HFF-Myc (cell line): ENCODE measurements around the gene COA7.

Experiments used
- DNase-seq: peaks from one replicate; pipeline ENCODE4 v3.0.0-alpha.2; 2011; ENCODE audit warnings: low read depth; ENCODE audit errors: extremely low read depth
- H3K4me3 ChIP-seq: replicated peaks from 2 replicates; pipeline ENCODE4 v1.5.1; 2011; ENCODE audit warnings: low read depth, mild to moderate bottlenecking, control low read depth, low read length
- TF ChIP-seq, protein P1 (sequence below): IDR thresholded peaks from 2 replicates; pipeline ENCODE4 v1.5.1; 2012; ENCODE audit warnings: mild to moderate bottlenecking, low read depth, low read length, control low read depth; ENCODE audit errors: missing control alignments

Gene COA7

DNA sequence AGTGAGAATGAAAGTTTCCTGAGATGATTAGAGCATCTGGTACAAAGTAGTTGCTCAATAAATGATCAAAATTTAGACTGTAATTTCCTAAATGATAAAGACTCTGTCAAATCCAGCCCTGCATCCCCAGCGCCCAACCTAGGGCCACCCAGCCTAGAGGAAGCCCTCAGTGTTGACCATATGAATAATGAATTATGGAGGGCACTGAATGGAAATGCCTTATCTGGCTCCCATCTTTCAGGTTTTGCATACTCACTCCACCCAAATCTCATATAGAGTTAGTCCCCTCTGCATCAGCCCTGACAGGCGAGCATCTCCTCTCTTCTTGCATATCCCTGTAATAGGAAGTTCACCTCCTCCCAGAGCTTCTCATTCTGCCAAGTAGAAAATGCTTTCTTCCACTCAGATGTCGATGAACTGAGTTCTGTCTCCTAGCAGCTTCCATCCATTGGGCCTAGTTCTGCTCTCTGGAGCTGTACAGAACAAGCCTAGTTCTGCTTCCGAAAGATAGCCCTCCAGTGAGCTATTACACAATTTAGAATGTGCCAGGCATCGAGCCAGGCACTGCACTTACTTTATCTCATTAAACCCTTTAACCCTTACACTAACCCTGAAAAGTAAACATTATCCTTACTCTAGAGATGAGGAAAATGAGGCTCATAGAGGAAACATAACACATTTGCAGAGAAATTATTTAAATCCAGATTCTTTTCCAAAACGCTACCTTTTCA is 20.9 kb downstream of the COA7 start:
- TF ChIP-seq, protein P1, sequence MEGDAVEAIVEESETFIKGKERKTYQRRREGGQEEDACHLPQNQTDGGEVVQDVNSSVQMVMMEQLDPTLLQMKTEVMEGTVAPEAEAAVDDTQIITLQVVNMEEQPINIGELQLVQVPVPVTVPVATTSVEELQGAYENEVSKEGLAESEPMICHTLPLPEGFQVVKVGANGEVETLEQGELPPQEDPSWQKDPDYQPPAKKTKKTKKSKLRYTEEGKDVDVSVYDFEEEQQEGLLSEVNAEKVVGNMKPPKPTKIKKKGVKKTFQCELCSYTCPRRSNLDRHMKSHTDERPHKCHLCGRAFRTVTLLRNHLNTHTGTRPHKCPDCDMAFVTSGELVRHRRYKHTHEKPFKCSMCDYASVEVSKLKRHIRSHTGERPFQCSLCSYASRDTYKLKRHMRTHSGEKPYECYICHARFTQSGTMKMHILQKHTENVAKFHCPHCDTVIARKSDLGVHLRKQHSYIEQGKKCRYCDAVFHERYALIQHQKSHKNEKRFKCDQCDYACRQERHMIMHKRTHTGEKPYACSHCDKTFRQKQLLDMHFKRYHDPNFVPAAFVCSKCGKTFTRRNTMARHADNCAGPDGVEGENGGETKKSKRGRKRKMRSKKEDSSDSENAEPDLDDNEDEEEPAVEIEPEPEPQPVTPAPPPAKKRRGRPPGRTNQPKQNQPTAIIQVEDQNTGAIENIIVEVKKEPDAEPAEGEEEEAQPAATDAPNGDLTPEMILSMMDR, result no peak
- H3K4me3 ChIP-seq, result no peak overlapping the region
- DNase-seq, result no peak

DNA sequence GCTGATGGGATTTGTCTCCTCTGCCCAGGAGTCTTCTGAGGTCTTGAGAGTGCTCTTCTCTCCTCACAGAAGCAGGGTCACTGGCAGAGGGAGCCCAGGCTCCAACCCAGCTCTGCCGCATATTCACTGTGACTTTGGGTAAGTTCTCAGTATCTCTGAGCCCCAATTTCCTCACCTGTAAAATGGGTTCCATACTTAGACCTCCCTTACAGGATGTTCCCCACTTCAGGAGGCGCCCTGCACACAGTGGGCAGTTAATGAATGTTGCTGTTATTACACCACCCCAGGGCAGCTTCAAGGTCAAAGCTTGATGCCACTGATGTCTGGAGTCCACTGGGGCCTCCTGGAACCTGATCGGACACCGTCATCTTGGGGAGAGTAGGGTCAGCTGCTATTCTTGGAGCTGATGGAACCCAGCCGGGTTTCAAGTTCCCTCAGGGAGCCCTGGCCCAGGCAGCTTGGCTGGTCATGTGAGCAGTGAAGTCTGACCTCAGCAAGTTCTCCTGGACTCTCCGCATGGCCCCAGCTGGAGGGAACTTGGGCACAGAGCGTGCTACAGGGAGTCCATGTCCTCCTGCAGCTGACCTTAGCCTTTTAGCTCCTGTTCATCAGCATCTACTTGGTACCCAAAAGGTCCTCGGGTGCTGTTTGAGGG is 21.8 kb downstream of the COA7 start:
- DNase-seq, result no peak
- H3K4me3 ChIP-seq, result no peak overlapping the region
- TF ChIP-seq, protein P1, result no peak

GRCh38 chr1:52674497-52675384 is 23.4 kb downstream of the COA7 start:
- H3K4me3 ChIP-seq, result no peak overlapping the region
- DNase-seq, result no peak
- TF ChIP-seq, protein P1, result no peak

- DNase-seq, result no peak
- no peak overlapping the region for H3K4me3 ChIP-seq
- TF ChIP-seq, protein P1, result no peak
Measured at GRCh38 chr1:52673513-52673912, 24.6 kb downstream of the COA7 start.

DNA sequence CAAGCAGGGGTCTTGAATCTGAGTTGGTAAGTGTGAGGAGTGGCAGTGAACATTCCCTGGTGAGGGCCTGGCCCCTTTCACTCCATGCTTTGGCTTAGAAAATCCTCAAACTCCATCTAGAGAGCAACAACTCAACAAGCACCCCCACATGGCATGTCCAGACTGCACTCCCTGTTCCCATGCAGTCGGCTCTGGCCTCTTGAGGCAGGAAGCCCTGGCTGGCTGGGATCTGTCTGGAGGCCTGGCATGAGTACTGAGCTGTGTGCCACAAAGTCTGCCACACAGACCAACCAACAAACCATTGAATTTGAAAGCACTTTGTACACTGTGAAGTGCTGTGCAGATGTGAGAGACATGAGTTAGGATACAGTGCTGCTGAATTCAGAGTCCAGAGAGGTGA is 25.2 kb downstream of the COA7 start:
- H3K4me3 ChIP-seq, result no peak overlapping the region
- DNase-seq, result no peak
- TF ChIP-seq, protein P1, result no peak

DNA sequence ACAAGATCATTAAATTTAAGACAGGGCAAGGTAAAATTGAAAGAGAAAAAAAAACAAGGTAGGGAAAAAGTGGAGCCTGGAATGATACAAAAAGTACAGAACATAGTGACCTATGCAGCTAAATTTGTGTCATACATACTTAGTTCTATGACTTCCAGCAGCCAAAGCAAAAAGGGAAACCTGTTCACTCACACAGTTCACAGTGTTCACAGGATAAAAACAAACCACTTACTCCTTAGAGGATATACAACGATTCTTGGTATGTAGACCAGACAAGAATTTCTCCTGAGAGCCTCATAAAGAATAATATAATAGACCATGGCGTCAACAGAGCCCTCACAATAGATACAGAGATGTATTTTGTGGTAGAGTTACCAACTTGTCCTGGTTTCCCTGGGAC is 27.5 kb downstream of the COA7 start:
- TF ChIP-seq, protein P1, result no peak
- no peak overlapping the region for H3K4me3 ChIP-seq
- DNase-seq, result no peak
